Mammary epithelial cell (primary cell): ENCODE data around the gene SLC48A1.

ENCODE experiments used
- CTCF ChIP-seq, 2 donors: IDR thresholded peaks in 1 of 2; conservative IDR thresholded peaks in 1 of 2; 2 replicates each; pipeline ENCODE4 v1.5.1; 2011 to 2012; ENCODE audit warnings: inconsistent platforms in 2 of 2, low read length in 2 of 2, mild to moderate bottlenecking in 2 of 2, control low read depth in 1 of 2, low read depth in 1 of 2; ENCODE audit not compliant: insufficient read depth in 1 of 2; ENCODE audit errors: extremely low read depth in 1 of 2
- EZH2 ChIP-seq: IDR thresholded peaks from 2 replicates; pipeline ENCODE4 v1.6.1; 2012; ENCODE audit warnings: low read length, inconsistent platforms, borderline replicate concordance

GRCh38 chr12:47775100-47775911 lies 2.3 kb downstream of the SLC48A1 start:
- TF ChIP-seq CTCF (conservative IDR thresholded peaks at IDR 0.05 in 1 of 2, IDR thresholded peaks at IDR 0.05 in 1 of 2; ENCODE audit: extremely low read depth in 1 of 2, insufficient read depth in 1 of 2, low read depth in 1 of 2, low read length in 2 of 2) (no peak), EZH2 (no peak)
